Measurements from ENCODE around the gene EPHA3.

Gene EPHA3

DNA sequence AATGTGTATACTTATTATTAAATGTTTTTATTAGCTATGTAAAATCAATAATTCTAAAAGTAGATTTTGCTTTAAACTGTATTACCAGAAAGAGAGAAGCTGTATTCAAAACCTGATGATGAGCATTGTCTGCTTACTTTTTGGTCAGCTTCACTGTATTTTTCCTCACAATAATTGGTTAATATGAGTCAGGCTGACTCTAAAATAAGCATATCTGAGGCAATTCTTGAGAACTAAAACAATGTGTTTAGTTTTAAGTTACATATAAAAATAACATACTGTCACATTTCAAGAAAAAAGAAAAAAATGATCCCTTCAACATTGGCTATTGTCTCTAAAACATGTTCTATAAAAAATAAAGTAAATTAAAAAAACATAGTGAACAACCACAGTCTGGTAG lies 66.1 kb downstream of the EPHA3 start:
- Histone ChIP-seq H3K79me2 (ENCODE audit: insufficient read depth, low read length) (no peaks in the 10 kb centered on the region), H3K9me3 (ENCODE audit: insufficient read depth, low read depth, low read length) (no peaks in the 10 kb centered on the region), H3K36me3 (ENCODE audit: insufficient read depth, low read length) (no peaks in the 10 kb centered on the region), H3F3A (ENCODE audit: low read depth) (no peaks in the 10 kb centered on the region), H3K9ac (ENCODE audit: low read depth, low read length, poor library complexity, severe bottlenecking) (no peak overlapping the region), H3K9me2 (replicated peaks; ENCODE audit: low read depth, low read length) (no peaks in the 10 kb centered on the region), H3K27me3 (ENCODE audit: insufficient read depth, low read length, poor library complexity, severe bottlenecking) (no peaks in the 10 kb centered on the region), H3K4me1 (ENCODE audit: insufficient read depth, low read length, poor library complexity, severe bottlenecking) (no peaks in the 10 kb centered on the region), H3K4me3 (ENCODE audit: low read length, poor library complexity, severe bottlenecking) (no peak overlapping the region), H4K20me1 (ENCODE audit: insufficient read depth, low read length, poor library complexity, severe bottlenecking) (no peaks in the 10 kb centered on the region), H2AFZ (ENCODE audit: low read length) (no peak overlapping the region), H3K4me2 (ENCODE audit: low read depth, low read length, poor library complexity, severe bottlenecking) (no peak overlapping the region)
- TF ChIP-seq, protein P1, sequence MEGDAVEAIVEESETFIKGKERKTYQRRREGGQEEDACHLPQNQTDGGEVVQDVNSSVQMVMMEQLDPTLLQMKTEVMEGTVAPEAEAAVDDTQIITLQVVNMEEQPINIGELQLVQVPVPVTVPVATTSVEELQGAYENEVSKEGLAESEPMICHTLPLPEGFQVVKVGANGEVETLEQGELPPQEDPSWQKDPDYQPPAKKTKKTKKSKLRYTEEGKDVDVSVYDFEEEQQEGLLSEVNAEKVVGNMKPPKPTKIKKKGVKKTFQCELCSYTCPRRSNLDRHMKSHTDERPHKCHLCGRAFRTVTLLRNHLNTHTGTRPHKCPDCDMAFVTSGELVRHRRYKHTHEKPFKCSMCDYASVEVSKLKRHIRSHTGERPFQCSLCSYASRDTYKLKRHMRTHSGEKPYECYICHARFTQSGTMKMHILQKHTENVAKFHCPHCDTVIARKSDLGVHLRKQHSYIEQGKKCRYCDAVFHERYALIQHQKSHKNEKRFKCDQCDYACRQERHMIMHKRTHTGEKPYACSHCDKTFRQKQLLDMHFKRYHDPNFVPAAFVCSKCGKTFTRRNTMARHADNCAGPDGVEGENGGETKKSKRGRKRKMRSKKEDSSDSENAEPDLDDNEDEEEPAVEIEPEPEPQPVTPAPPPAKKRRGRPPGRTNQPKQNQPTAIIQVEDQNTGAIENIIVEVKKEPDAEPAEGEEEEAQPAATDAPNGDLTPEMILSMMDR (conservative IDR thresholded peaks at IDR 0.05; ENCODE audit: low read length) = no peak
- TF ChIP-seq EZH2phosphoT487 (IDR thresholded peaks at IDR 0.05; ENCODE audit: borderline replicate concordance) = no peak

DNA sequence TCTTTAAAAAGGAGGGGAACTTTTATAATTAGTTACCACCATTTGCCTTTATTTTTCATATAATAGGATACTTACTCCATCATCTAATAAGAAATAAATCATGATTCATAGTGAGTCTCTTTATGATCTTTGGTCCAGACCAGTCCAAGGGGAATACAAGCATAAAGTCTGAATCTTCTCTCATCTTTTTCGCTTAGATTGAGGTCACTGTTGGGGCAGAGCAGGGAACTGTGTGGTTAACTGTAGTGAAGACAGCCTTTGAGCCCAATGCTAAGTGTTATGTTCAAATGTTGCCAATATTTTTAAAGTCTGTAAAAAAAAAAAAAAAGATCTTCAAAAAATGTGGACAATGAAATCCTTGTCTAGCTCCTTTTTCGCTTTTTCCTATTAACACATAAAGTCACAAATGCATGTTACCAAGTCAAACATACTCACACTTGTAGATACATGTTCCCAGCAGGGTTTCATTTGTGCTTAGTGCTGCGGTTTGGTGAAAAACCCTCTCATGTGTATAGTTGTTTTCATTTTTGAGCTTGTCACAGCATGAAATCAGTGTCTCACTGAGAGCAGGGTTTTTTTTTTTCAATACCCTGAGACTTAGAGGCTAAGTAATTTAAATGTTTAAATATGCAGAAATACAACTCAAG lies 72.1 kb downstream of the EPHA3 start:
- Histone ChIP-seq H3K79me2 (ENCODE audit: insufficient read depth, low read length) (no peaks in the 10 kb centered on the region), H4K20me1 (ENCODE audit: insufficient read depth, low read length, poor library complexity, severe bottlenecking) (no peaks in the 10 kb centered on the region), H3K9ac (ENCODE audit: low read depth, low read length, poor library complexity, severe bottlenecking) (no peak overlapping the region), H3K4me2 (ENCODE audit: low read depth, low read length, poor library complexity, severe bottlenecking) (no peak overlapping the region), H3F3A (ENCODE audit: low read depth) (no peaks in the 10 kb centered on the region), H3K4me1 (ENCODE audit: insufficient read depth, low read length, poor library complexity, severe bottlenecking) (no peaks in the 10 kb centered on the region), H2AFZ (ENCODE audit: low read length) (no peak overlapping the region), H3K9me2 (replicated peaks; ENCODE audit: low read depth, low read length) (no peaks in the 10 kb centered on the region), H3K4me3 (ENCODE audit: low read length, poor library complexity, severe bottlenecking) (no peak overlapping the region), H3K27me3 (ENCODE audit: insufficient read depth, low read length, poor library complexity, severe bottlenecking) (no peaks in the 10 kb centered on the region), H3K9me3 (ENCODE audit: insufficient read depth, low read depth, low read length) (no peaks in the 10 kb centered on the region), H3K36me3 (ENCODE audit: insufficient read depth, low read length) (no peaks in the 10 kb centered on the region)
- no peak for TF ChIP-seq EZH2phosphoT487 (IDR thresholded peaks at IDR 0.05; ENCODE audit: borderline replicate concordance)
- TF ChIP-seq, protein P1 (conservative IDR thresholded peaks at IDR 0.05; ENCODE audit: low read length) = no peak

DNA sequence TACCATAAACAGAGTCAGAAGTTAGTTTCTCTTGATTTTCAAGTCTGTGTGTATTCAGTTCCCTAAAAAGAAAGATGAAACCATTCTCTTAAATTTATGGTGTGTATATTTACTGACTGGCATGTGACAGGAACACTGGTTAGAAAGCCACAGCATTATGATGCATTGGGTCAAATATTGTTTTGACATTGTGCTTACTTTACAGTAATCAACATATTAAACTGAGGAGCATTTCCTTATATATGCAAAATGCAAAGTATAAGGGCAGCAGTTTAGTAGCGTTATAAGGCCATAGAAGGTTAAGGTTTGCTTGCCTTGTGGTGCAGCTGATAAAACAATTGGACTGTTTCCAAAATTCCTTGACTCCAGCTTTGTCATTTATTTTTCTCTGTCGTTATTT lies 72.9 kb downstream of the EPHA3 start:
- Histone ChIP-seq H3K9me2 (replicated peaks; ENCODE audit: low read depth, low read length) (no peaks in the 10 kb centered on the region), H3K4me1 (ENCODE audit: insufficient read depth, low read length, poor library complexity, severe bottlenecking) (no peaks in the 10 kb centered on the region), H3K79me2 (ENCODE audit: insufficient read depth, low read length) (no peaks in the 10 kb centered on the region), H3K4me2 (ENCODE audit: low read depth, low read length, poor library complexity, severe bottlenecking) (no peak overlapping the region), H4K20me1 (ENCODE audit: insufficient read depth, low read length, poor library complexity, severe bottlenecking) (no peaks in the 10 kb centered on the region), H2AFZ (ENCODE audit: low read length) (no peak overlapping the region), H3K27me3 (ENCODE audit: insufficient read depth, low read length, poor library complexity, severe bottlenecking) (no peaks in the 10 kb centered on the region), H3K36me3 (ENCODE audit: insufficient read depth, low read length) (no peaks in the 10 kb centered on the region), H3F3A (ENCODE audit: low read depth) (no peaks in the 10 kb centered on the region), H3K9me3 (ENCODE audit: insufficient read depth, low read depth, low read length) (no peaks in the 10 kb centered on the region), H3K4me3 (ENCODE audit: low read length, poor library complexity, severe bottlenecking) (no peak overlapping the region), H3K9ac (ENCODE audit: low read depth, low read length, poor library complexity, severe bottlenecking) (no peak overlapping the region)
- TF ChIP-seq EZH2phosphoT487 (IDR thresholded peaks at IDR 0.05; ENCODE audit: borderline replicate concordance) = no peak
- TF ChIP-seq, protein P1 (conservative IDR thresholded peaks at IDR 0.05; ENCODE audit: low read length) = no peak
